Transverse colon (tissue), 4 donors: ENCODE data around the gene ZNF638. TPM values are rescaled to one million over a fixed set of nuclear protein-coding genes. Genes with fewer than 3 reads are reported as not detected.

Experiments used
- DNase-seq: peaks from one replicate; pipeline ENCODE4 v3.0.0-alpha.2; 2019
- H3K27ac ChIP-seq, 4 donors: fragments of 200-600 bp; sonication (generic); 2 replicates each; pipeline ENCODE4 v1.5.1; 2016 to 2018; ENCODE audit warnings: inconsistent platforms in 4 of 4
- H3K27me3 ChIP-seq: fragments of 200-600 bp; sonication (generic); 2 replicates; pipeline ENCODE4 v1.5.1; 2017; ENCODE audit warnings: inconsistent platforms
- H3K36me3 ChIP-seq, 4 donors: fragments of 200-600 bp; sonication (generic); 2 replicates each; pipeline ENCODE4 v1.5.1; 2017 to 2019; ENCODE audit warnings: inconsistent platforms in 4 of 4
- H3K4me1 ChIP-seq, 4 donors: fragments of 200-600 bp; sonication (generic); 2 replicates each; pipeline ENCODE4 v1.5.1; 2017 to 2020; ENCODE audit warnings: inconsistent platforms in 4 of 4
- H3K4me3 ChIP-seq, 4 donors: fragments of 200-600 bp; sonication (generic); 1 replicate in 1 of 4; 2 replicates in 3 of 4; pipeline versions ENCODE4 v1.5.1 to v1.6.1; 2017 to 2019; ENCODE audit warnings: inconsistent platforms in 4 of 4
- H3K9me3 ChIP-seq, 2 donors: fragments of 200-600 bp; sonication (generic); 2 replicates each; pipeline ENCODE4 v1.5.1; 2017 to 2019; ENCODE audit warnings: inconsistent platforms in 2 of 2
- EP300 ChIP-seq: sonication (generic); formaldehyde crosslinking; IDR thresholded peaks from one replicate; pipeline ENCODE4 v1.6.1; 2017; ENCODE audit warnings: antibody characterized with exemption, low read depth
- POLR2A ChIP-seq: fragments of 450-650 bp; IDR thresholded peaks from one replicate; pipeline ENCODE4 v1.6.1; 2016; ENCODE audit warnings: antibody characterized with exemption, mild to moderate bottlenecking, moderate library complexity
- POLR2AphosphoS5 ChIP-seq, 3 donors: sonication (generic); formaldehyde crosslinking; IDR thresholded peaks; one replicate each; pipeline ENCODE4 v1.6.1; 2016; ENCODE audit warnings: antibody characterized with exemption in 3 of 3
- WGBS, 2 donors: methylation state at CpG; one replicate each; pipeline ENCODE4 v1.1.5; 2018; ENCODE audit warnings: low coverage in 1 of 2; 5-methylcytosine and 5-hydroxymethylcytosine counted together
- in situ Hi-C, 4 donors: fragments of 200-750 bp; cut with MboI; loops; one replicate each; pipeline versions ENCODE4 v1.15.0 to v1.15.1; 2017; ENCODE audit warnings: low sequenced_read_pairs in 3 of 4, low pct_ligation_motif_present in 1 of 4, low pct_unique_long_range_greater_than_20kb in 1 of 4
- intact Hi-C: fragments of 100-400 bp; cut with DNase I; formaldehyde crosslinking; loops from one replicate; pipeline ENCODE4 v1.15.1; 2023; ENCODE audit warnings: low total_unique reads
- total RNA-seq, 4 donors: library from RNA; depleted of rRNA; stranded (reverse); fragments of >200 nt; gene quantifications; one replicate each; pipeline ENCODE4 v1.1.0, GENCODE V29; 2016
- TF ChIP-seq, protein P1 (sequence below), 5 experiments: fragments of 200-600 bp in 3 of 5; fragments of 450-650 bp in 2 of 5; sonication (generic) in 3 of 5; IDR thresholded peaks; 1 replicate in 2 of 5; 2 replicates in 3 of 5; pipeline ENCODE4 v1.5.1; 2016 to 2017; ENCODE audit warnings: antibody characterized with exemption in 5 of 5, inconsistent platforms in 3 of 5, mild to moderate bottlenecking in 2 of 5, moderate library complexity in 1 of 5

The ZNF638 gene
- total RNA-seq, 4 donors from 2014 or later, result 99.9 to 181 (median 142) TPM

DNA sequence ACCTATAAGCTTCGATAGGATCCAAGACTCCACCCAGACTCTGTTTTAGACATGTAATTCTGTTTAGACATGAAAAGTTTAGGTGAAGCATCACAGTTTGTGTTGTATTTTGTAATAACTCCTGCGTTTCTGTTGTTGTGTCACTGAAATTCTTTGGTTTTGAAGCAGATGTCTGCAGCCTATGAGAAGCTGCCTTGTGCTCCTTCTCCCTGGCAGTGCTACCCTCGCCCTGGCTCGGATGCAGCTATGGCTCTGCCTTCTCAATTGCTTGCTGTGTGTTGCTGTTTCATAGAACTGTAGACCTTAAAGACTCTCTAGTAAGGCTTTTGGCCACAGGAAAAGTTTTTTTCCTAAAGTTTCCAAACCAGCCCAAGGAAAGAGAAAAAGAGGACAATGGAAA lies 40.2 kb upstream of the ZNF638 start:
- H3K27ac ChIP-seq, result no peak overlapping the region
- no peak overlapping the region for H3K4me3 ChIP-seq
- in situ Hi-C loops (loop anchor here in 1 of 4 donors (10.0 kb wide), 1 partner anchor 213 kb away; no protein-coding TSS in a partner anchor), intact Hi-C loops (no loop called here)
- H3K4me1 ChIP-seq, result no peaks in the 10 kb centered on the region
- H3K9me3 ChIP-seq, result no peaks in the 10 kb centered on the region
- H3K36me3 ChIP-seq, result no peaks in the 10 kb centered on the region
- TF ChIP-seq POLR2A (no peak), EP300 (no peak), POLR2AphosphoS5 (IDR thresholded peaks at IDR 0.05) (no peak)
- TF ChIP-seq, protein P1, sequence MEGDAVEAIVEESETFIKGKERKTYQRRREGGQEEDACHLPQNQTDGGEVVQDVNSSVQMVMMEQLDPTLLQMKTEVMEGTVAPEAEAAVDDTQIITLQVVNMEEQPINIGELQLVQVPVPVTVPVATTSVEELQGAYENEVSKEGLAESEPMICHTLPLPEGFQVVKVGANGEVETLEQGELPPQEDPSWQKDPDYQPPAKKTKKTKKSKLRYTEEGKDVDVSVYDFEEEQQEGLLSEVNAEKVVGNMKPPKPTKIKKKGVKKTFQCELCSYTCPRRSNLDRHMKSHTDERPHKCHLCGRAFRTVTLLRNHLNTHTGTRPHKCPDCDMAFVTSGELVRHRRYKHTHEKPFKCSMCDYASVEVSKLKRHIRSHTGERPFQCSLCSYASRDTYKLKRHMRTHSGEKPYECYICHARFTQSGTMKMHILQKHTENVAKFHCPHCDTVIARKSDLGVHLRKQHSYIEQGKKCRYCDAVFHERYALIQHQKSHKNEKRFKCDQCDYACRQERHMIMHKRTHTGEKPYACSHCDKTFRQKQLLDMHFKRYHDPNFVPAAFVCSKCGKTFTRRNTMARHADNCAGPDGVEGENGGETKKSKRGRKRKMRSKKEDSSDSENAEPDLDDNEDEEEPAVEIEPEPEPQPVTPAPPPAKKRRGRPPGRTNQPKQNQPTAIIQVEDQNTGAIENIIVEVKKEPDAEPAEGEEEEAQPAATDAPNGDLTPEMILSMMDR (IDR thresholded peaks at IDR 0.05), result no peak
- H3K27me3 ChIP-seq, result no peaks in the 10 kb centered on the region
- no peak for DNase-seq
- 53 to 62% methylated on average over 4 of the region's 4 CpGs for whole genome bisulfite sequencing, 2 donors

DNA sequence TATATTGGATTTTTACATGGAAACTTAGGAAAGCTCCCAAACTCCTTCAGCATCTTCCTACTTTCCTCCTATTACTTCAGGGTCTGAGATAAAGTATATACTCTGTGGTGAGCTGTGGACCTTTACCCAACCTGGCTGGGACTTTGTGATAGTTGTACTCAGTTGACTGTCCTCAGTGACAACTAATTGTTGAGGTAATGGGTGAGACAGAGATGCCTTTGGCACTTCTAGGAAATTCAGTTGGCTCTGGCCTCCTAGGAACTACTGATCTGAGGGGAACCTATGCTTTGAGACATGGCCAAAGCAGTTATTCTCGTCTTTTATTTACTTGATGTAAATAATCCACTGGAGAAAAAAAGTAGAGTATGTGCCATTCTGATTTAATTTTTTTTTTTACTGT lies 39.4 kb upstream of the ZNF638 start:
- H3K9me3 ChIP-seq, result no peaks in the 10 kb centered on the region
- intact Hi-C loops, result no loop called here
- no peak for DNase-seq
- H3K4me1 ChIP-seq, result no peaks in the 10 kb centered on the region
- H3K4me3 ChIP-seq, result no peak overlapping the region
- no peaks in the 10 kb centered on the region for H3K36me3 ChIP-seq
- WGBS, 2 donors, result 40 to 49% methylated on average over 1 of the region's 1 CpG
- no peak overlapping the region for H3K27ac ChIP-seq
- H3K27me3 ChIP-seq, result no peaks in the 10 kb centered on the region
- in situ Hi-C loops, result loop anchor here in 1 of 4 donors (10.0 kb wide), 1 partner anchor 213 kb away; no protein-coding TSS in a partner anchor
- TF ChIP-seq POLR2A (no peak), POLR2AphosphoS5 (IDR thresholded peaks at IDR 0.05) (no peak), EP300 (no peak)
- TF ChIP-seq, protein P1 (IDR thresholded peaks at IDR 0.05), result no peak

DNA sequence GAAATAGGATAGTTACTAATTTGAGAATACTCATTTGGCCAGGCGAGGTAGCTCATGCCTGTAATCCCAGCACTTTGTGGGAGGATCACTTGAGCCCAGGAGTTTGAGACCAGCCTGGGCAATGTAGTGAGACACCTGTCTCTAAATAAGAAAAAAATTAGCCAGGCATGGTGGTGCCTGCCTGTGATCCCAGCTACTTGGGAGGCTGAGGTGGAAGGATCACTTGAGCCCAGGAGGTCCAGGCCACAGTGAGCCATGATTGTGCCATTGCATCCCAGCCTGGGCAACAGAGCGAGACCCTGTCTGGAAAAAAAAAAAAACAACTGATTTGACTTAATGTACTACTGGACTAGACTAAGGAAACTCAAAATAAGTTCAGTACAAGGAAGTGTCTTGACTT lies 32.7 kb upstream of the ZNF638 start:
- Histone ChIP-seq H3K9me3 (no peaks in the 10 kb centered on the region), H3K4me3 (no peak overlapping the region), H3K4me1 (no peaks in the 10 kb centered on the region), H3K36me3 (no peaks in the 10 kb centered on the region), H3K27me3 (no peaks in the 10 kb centered on the region), H3K27ac (no peak overlapping the region)
- TF ChIP-seq EP300 (no peak), POLR2AphosphoS5 (IDR thresholded peaks at IDR 0.05) (no peak), POLR2A (no peak)
- TF ChIP-seq, protein P1 (IDR thresholded peaks at IDR 0.05), result no peak
- intact Hi-C loops (no loop called here), in situ Hi-C loops (loop anchor here in 3 of 4 donors (5.0 to 10.0 kb wide), 3 partner anchors 206 to 213 kb away; no protein-coding TSS in a partner anchor)
- 70 to 88% methylated on average over 2 of the region's 2 CpGs for WGBS, 2 donors
- no peak for DNase-seq

DNA sequence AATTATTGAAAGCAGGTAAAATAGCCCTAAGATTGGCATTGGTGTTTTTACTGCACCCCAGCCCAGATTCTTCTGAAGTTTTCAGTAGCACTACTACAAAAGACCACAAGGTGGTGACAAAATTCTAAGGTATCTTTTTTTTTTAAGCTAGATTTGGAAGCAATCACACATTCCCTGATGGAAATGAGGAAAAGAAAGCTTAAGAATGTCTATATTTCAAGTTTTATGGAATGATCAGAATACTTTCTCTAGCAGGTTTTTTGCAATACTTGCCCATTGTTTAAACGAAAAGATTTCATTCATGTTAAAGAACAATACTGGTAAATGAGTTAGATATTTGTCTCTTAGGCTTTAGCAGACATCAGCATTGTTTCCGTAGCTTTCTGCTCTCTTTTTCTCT lies 32.1 kb upstream of the ZNF638 start:
- H3K27me3 ChIP-seq, result no peaks in the 10 kb centered on the region
- in situ Hi-C loops, result loop anchor here in 3 of 4 donors (5.0 to 10.0 kb wide), 3 partner anchors 205 to 213 kb away; no protein-coding TSS in a partner anchor
- no peak overlapping the region for H3K4me3 ChIP-seq
- no peaks in the 10 kb centered on the region for H3K4me1 ChIP-seq
- DNase-seq, result no peak
- intact Hi-C loops, result no loop called here
- no peaks in the 10 kb centered on the region for H3K36me3 ChIP-seq
- no peak overlapping the region for H3K27ac ChIP-seq
- no peaks in the 10 kb centered on the region for H3K9me3 ChIP-seq
- TF ChIP-seq, protein P1 (IDR thresholded peaks at IDR 0.05), result peak; percentile 62 to 77 (median 75)
- no peak for TF ChIP-seq POLR2A
- TF ChIP-seq POLR2AphosphoS5 (IDR thresholded peaks at IDR 0.05), result no peak
- no peak for TF ChIP-seq EP300
- WGBS, 2 donors, result 31 to 61% methylated on average over 1 to 2 of the region's 2 CpGs
